ENCODE results near the gene GDI1.
A peak's percentile ranks its signal among the peaks of the same experiment; 100 is the strongest.

Gene GDI1

GRCh38 chrX:154484255-154485149, 47.5 kb downstream of the GDI1 start:
- no peak for FAIRE-seq

GRCh38 chrX:154485150-154486051, 48.4 kb downstream of the GDI1 start:
- no peak for FAIRE-seq

- no peak for FAIRE-seq
These were observed 49.1 kb downstream of the GDI1 start for GRCh38 chrX:154486052-154486395.

GRCh38 chrX:154486396-154487207, 49.6 kb downstream of the GDI1 start, which contains the start of gene UBL4A:
Gene UBL4A, minus strand, starts transcription at chrX:154486615. Its CDS starts 31 bp downstream, at chrX:154486584.
- FAIRE-seq: no peak

GRCh38 chrX:154487518-154488290, 50.8 kb downstream of the GDI1 start:
- FAIRE-seq: no peak

- FAIRE-seq: no peak
These were observed 51.6 kb downstream of the GDI1 start for GRCh38 chrX:154488336-154489075.

GRCh38 chrX:154489182-154489581, 52.2 kb downstream of the GDI1 start:
- no peak for FAIRE-seq

- FAIRE-seq: no peak
These were observed 53.1 kb downstream of the GDI1 start for GRCh38 chrX:154490021-154490413.

- FAIRE-seq: peak; percentile 41
These were observed 53.6 kb downstream of the GDI1 start, which contains the start of gene SLC10A3 for GRCh38 chrX:154490414-154491083. Gene SLC10A3, minus strand, starts transcription at chrX:154490629. Its CDS starts 1,689 bp downstream, at chrX:154488940.
